HK-2 (cell line): ENCODE data around the gene SNRPD2.
"Not testable (repeated sequence)": the region's sequence is repeated elsewhere in the genome, so short reads cannot be mapped to it uniquely, and the experiment has no call there.

Experiments used
- DNase-seq: peaks from one replicate; pipeline ENCODE4 v3.0.0-alpha.2; 2018; ENCODE audit not compliant: unreplicated experiment

SNRPD2 gene

DNA sequence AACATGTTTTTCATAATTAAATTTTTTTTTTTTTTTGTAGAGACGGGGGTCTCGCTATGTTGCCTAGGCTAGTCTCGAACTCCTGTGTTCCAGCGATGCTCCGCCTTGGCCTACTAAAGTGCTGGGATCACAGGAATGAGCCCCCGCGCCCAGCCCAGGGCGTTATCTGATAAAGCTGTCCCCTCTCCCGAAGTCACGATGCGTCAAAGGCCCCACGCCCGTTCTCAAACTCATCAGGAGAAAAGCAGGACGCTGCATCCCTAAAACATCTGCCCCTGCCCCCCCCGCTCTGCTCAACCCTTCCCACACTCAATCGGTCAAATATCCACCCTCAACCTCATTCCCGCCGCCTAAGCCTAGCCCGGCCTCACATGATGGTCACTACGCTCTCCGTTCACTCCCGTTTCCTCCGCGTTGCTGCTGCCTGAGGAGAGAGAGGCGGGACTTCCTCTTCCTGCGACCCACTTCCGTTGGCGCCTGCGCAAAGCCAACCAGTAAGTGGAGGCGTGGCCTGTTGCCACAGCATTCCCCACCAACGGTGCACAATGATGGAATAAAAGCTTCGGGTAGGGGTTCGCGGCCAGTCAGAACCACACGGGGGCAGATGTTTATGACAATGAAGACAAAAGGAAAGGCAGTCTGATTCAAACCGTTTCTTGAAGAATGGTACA is at the start of gene SNRPD2:
SNRPD2 (minus strand) TSS at position 438 of the 671 bp plus-strand sequence; CDS start at position 373, 65 bp downstream.
- peak; percentile 94 for DNase-seq

DNA sequence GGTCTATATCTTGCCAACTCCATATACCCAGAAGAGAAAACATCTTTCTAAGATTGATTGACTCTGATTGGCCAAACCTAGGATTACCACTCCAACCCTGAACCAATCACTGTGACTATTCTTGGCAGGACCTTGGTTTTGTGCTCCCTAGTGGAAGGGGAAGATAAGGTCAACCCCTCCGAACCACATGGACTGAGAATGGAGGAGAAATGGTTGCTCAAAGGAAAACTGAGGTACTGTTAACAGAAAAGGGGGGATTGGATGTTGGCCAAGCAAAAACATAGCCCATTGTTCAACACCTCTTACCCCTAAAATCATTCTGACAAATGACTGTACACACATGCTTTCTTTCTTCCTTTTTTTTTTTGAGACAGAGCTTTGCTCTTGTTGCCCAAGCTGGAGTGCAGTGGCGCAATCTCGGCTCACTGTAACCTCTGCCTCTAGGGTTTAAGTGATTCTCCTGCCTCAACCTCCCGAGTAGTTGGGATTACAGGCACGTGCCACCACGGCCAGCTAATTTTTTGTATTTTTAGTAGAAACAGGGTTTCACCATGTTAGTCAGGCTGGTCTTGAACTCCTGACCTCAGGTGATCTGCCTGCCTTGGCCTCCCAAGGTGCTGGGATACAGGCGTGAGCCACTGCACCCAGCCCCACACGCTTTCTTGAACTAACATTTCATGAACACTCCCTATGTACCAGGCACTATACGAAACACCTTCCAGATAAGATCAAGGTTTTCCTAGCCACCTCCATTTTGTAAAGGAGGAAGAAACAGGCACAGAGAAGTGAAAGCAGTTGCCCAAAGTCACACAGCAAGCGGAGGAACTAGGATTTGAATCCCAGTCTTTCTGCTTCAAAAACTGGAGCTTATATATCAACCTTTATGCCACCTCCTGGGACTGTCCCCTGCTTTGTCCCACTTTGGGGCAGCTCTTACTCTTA is 48.0 kb upstream of the SNRPD2 start:
- DNase-seq = no peak

DNA sequence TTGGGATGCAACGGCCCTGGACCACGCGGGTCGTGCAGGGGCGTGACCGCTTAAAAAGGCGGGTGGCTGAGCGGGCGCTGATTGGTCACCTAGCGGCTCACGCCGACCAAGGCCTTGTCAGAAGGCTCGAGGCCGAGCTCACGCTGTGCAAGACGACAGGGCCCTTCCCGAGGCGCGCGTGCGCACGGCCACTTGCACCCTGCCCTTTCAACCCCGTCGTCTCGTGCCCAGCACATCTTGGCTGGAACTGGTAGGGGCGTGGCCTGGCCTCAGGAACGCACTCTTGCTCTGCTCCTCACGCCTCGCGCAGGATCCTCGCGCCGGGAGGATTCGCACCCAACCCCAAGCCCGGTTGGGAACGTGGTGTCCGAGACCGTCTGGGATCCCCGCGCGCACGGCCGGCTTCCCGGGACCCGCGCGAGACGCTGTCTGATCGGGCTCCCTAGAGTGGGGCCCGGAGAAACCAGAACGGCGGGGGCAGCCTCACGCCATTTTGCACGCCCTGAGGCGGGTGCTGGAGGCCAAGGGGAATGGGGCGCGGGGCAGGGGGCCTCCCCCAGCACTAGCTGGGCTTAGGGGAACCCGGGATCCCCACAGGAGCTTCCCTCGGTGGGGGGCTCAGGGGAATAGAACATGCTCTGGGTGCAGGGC is 41.5 kb upstream of the SNRPD2 start, which contains the start of gene MEIOSIN:
MEIOSIN (plus strand) TSS at position 280 of the 651 bp plus-strand sequence. CDS start 1,938 bp downstream, outside the sequence.
- DNase-seq = no peak

DNA sequence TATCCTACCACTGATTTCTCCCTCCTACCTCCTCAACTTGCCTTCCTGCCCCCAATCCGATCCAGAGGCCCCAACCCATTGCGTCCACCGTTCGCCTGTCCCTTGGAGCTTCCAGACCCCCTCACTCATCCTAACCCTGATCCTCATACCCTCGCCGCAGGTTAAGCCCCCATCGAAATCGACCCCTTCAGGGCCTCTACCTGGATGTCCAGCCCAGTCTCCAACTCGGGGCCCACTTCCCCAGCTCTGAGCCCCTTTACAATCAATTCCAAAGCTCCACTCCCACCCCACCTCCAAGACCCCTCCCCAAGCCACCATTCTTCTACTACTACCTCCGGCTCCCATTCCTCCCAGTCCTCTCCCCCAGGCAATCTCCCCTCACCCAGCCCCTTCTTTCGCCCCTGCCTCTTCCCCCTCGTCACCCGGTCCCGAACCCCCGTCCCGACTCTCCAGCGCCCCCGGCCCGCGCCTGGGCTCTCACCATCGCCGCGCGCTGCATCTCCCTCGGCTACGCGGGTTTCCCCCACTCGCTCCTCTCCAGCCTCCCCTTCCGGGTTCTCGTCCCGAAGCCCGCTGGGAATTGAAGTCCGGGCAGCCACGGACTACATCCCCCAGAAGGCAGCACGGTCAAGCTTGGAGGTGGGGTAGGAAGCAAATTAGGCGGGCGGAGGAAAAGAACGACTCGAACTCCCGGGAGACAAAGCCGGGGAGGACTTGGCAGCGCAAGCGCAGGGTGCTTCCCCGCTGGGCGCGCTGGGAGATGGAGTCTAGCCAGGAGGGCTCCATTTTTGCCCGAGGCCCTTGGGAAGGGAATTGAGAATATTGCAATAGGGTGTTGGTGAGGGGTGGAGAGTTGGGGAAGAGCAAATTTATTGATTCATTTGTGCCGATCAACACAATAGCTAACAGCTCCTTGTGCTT is 38.9 kb upstream of the SNRPD2 start, which contains the start of gene FBXO46:
FBXO46 (minus strand) TSS at position 529 of the 921 bp plus-strand sequence. CDS start 17,401 bp downstream, outside the sequence.
- peak; percentile 97 for DNase-seq

DNA sequence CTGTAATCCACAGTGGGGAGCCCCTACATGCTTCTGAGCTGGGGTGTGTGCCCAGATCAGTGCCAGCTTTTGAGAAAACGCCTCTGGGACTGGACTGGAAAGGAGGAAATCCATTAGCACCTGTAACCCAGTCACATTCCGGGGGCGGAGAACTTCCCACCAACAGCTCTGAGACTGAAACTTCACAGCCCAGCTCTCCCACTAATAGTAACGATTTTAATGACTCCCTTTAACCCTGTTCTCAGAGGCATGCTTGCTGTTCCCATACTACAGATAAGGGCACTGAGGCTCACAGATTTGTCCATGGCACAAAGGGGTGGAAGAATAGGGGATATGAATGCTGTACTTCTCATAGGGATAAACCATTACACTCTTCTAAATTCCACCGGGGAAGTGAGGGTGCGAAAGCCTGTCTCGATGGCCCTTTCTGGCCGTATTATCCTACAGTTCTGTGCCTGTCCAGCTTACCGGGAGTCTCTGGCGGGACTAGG is 38.1 kb upstream of the SNRPD2 start:
- DNase-seq = peak; percentile 24

DNA sequence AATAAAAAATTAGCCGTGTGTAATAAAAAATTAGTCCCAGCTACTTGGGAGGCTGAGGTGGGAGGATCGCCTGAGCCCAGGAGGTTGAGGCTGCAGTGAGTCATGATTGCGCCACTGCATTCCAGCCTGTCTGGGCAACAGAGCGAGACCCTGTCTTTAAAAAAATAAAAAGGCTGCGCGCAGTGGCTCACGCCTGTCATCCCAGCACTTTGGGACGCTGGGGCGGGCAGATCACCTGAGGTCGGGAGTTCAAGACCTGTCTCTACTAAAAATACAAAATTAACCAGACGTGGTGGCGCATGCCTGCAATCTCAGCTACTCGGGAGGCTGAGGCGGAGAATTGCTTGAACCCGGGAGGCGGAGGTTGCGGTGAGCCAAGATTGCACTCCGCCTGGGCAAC is 36.9 kb upstream of the SNRPD2 start:
- DNase-seq = not testable (repeated sequence)

DNA sequence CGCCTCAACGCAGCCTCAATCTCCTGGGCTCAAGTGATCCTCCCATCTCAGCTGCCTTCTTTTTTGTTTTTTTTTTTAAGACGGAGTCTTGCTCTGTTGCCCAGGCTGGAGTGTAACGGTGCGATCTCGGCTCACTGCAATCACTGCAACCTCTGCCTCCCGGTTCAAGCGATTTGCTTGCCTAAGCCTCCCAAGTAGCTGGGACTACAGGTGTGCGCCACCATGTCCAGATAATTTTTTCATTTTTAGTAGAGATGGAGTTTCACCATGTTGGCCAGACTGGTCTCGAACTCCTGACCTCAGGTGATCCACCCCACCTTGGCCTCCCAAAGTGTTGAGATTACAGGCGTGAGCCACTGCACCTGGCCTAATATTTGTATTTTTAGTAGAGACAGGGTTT is 28.3 kb upstream of the SNRPD2 start:
- not testable (repeated sequence) for DNase-seq

DNA sequence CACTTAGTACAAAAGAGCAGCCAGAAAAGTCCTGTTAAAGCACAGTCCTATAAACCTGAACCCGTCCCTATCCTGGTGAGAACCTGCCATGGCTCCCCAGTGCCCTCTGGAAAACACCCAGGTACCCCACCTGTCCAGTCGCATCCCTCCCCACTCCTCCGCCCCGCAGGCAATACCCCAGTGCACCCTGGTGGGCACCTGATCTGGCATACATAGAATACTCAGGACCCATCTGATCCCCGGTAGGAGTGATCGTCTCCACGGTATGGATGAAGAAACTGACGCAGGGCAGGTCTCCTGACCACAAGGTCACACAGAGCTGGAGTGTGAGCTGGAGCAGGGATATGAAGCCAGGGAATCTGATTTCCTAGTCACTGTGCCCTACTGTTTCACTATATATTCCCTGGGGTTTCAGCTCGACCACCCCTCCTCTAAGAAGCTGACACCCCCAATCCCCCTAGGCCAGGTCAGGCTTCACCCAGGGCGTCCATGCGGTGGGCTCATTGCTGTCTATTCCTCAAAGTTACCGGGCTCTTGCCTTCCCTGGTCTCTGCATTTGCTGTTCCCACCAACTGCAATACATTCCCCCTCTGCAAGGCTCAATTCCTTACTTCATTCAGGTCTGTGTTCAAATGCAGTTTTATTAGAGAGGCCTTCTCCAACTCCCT is 26.4 kb upstream of the SNRPD2 start:
- DNase-seq = no peak

DNA sequence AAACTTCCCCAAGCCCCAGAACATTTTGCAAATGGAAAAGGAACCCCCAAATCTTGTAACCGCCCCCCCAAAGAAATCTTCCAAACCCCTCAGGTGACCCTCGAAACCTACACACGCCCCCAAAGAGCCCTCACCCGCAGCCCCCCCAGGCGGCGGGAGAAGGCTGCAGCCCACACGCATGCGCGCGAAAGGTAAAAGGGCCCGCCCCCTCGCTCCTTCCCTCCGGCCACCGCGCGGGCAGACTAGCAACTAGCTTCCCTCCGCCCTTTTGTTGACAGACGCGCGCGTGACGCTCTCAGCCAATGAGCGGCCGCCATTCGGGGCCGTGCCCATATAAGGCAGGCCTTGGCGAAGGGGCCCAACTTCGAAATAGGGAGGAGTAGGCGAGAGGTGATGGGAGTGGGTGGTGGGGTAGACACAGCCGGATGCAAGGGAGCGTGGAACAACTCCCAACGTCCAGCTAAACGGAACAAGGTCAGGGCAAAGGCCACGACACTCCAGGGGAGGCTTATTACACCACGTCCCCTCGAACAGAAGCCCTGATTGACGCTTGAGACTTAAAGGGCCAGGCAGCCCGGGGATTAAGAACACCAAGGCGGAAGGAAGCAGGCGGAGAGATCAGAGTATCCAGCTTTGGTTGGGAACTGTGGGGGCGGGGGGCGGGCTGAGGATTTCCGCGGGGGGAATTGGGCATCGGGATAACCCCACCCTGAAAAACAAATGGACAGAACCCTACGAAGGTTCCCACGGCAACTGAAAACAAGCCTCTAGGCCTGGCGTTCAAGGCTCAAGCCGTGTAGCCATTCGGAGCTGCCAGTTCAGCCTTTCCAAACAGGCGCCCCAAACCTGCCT is 25.6 kb upstream of the SNRPD2 start:
- peak; percentile 100 for DNase-seq

DNA sequence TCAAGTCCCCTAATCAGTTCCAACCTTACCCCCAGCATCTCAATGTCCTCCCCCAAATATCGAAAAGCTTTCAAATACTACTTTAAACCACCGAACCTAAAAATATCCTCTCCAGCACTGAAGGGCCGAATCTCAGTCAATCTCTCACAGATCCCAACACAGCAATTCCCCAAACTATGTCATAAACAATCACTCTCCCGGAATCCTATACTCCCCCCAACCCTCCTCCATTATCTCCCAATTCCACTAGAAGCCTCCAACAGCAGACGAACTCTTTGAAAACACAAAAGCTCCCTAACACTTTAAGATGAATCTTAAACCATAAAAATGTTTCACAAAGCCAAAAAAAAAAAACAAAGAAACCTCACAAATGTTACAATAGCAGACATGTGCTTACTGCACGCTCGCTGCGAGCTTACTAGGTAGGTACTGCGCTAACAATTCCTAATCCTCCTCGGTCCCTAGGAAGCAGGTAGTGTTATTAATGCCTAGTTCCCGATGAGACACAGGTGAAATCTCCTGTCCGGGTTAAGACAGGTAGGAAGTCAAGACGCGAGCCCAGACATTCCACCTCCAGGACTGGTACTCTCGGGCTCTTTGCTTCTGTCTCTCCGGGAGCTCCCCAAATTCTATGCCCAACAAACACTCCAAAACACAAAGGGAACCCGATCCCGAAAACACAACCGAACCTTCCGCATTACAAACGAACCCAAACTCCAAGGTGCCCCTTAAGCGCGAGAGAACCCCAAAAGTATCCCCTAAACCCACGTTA is 24.8 kb upstream of the SNRPD2 start:
- peak; percentile 37 for DNase-seq

DNA sequence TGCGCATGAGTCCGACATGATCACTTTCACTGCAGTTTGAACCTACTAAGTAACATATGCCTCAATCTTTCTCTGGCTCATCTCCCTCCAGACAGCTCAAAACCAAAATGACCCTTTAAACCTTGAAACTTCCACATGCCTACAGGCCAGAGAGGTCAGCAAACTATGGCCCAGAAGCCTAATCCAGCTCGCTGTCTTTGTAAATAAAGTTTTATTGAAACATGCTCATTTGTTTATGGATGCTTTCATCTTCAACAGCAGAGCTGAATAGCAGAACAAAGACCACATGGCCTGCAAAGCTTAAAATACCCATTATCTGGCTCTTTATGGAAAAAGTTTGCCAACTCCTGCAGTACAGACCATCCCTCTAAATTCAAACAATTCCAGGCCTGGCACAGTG is 23.4 kb upstream of the SNRPD2 start:
- DNase-seq = no peak

DNA sequence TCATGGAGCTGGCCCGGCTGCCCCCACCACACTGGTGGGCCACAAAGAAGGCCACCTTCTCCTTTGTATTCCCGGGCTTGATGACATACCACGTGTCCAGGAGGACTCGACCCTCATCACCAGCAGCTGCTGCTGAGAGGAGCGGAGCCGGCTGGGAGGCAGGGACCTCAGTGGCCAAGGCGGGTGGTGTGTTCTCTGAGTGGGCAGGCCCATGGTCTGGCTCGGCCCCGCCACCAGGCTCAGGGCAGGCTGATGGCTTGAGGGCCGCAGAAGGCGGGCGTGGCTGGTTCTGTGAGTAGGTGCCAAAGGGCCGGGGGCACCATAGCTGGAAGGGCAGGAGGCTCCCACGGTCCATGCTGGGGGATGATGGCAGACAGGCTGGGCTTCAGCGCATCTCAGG is 21.4 kb upstream of the SNRPD2 start:
- no peak for DNase-seq

DNA sequence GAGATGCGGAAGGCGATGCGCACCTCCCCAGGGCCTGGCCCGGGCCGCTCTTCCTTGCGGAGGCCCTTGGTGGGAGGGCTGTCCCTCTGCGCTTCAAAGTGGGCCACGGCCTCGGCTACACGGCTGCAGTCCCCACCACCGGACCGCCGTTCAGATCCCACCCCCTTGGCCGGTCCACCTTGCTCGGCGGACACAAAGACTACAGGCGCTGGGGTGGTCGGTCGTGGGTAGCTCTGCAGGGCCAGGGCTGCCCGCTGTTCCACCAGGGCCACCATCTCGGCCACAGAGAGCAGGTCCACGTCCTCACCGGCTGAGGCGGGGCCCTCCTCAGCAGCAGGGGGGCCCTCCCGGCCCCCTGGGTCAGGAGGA is 20.9 kb upstream of the SNRPD2 start:
- DNase-seq = no peak

DNA sequence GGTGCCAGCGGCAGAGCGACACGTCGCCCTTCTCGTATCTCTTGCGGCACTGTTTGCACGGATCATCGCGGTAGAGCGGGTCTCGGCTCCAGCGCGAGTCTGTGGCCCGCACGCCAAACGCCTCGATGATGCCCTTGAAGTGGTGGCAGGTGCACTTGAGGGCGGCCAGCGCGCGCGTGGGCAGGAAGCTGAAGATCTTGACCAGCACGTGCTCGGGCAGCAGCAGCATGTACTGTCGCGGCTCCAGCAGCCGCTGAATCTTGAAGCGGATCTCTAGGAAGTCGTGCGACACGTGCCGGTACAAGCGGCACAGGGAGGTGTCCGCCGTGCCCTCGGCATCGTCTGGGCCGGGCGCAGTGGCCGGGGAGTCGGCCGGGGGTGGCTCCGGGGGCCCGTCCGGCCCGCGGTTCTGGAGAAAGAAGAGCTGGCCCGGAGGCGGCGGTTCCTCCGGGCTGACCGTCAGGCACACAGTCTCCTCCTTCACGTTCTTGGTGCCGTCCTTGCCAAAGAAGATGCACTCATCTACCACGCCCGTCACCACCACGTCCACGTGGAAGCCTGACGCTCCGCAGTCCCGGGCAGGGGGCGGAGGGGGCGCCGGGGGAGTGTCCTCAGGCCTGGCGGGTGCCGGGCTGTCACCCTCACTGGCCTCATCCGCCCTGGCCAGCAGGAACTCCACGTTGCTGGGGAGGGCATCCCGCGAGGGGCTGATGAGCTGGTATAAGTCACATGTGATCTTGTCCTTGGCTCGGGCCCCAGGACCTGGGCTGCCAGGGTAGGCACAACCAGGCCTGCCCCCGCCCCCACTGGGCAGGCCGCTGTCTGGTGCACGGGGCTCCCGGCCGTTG is 20.3 kb upstream of the SNRPD2 start:
- no peak for DNase-seq

DNA sequence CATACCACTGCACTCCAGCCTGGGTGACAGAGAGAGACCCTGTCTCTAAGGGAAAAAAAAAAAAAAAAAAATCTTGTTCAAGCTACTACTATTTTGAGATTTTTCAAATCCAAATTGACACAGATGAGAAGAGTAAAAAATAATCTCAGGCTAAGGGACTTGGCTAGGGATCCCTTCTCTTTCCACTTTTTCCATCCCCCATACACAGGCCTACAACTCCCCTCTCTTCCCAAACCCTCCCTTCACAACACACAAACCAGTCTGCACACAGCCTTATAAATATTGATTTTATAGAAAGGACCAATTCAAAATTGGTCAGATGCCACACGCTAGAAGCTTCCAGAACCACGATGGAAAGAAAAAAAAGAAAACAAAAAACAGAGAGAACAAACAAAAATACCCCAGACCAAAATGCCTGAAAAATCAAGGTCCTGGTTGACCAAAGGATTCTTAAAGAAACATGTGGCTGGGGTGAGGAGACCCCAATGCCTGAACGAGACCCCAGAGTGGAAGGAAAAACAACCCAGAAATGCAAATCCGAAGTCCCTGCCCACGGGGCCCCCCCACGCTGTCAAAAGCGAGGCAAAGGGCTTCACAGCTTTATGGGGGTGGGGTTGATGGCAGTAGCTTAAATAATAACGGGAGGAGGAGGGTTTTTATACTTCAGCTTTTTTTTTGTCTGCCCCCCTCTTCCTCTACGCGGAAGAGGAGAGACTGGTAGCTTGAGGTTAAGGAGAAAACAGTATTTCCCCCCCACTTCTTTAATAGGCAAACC is 18.8 kb upstream of the SNRPD2 start:
- no peak for DNase-seq

DNA sequence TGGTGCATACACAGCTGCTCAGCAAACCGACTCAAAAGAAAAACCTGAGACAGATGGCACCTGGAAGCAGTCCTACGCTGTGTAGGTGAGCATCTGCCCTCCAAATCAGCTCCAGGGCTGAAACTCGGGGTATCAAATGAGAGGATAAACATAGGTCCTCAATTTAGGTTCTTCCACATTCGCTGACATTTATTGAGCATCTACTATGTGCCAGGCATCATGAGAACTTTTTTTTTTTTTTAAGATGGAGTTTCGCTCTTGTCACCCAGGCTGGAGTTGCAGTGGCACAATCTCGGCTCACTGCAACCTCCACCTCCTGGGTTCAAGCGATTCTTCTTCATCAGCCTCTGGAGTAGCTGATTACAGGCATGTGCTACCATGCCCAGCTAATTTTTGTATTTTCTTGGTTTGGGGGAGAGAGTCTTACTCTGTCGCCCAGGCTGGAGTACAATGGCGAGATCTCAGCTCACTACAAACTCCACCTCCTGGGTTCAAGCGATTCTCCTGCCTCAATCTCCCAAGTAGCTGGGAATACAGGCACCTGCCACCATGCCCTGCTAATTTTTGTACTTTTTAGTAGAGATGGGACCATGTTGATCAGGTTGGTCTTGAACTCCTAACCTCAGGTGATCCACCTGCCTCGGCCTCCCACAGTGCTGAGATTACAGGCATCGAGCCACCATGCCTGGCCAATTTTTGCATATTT is 14.1 kb upstream of the SNRPD2 start:
- DNase-seq = no peak
